ENCODE results near the gene NECAP2.
"Not testable (repeated sequence)": the region's sequence is repeated elsewhere in the genome, so short reads cannot be mapped to it uniquely, and the experiment has no call there.

Gene NECAP2

GRCh38 chr1:16430606-16431005 is 9.9 kb upstream of the NECAP2 start:
- peak; percentile 73 for DNase-seq (ENCODE audit: low read depth, low spot score)

GRCh38 chr1:16433030-16433429 is 7.5 kb upstream of the NECAP2 start:
- no peak for DNase-seq (ENCODE audit: low read depth, low spot score)

- DNase-seq (ENCODE audit: low read depth, low spot score) = no peak
These were observed 6.5 kb upstream of the NECAP2 start for GRCh38 chr1:16434007-16434406.

GRCh38 chr1:16434501-16434900 is 6.0 kb upstream of the NECAP2 start:
- DNase-seq (ENCODE audit: low read depth, low spot score) = no peak

GRCh38 chr1:16436946-16437474 is 3.5 kb upstream of the NECAP2 start, which contains the start of gene SPATA21:
SPATA21 (minus strand) TSS chr1:16437424; CDS start chr1:16431371, 6,053 bp downstream.
- DNase-seq (ENCODE audit: low read depth, low spot score) = no peak

GRCh38 chr1:16438516-16438915 is 2.0 kb upstream of the NECAP2 start:
- DNase-seq (ENCODE audit: low read depth, low spot score) = no peak

- no peak for DNase-seq (ENCODE audit: low read depth, low spot score)
These were observed 1.6 kb upstream of the NECAP2 start for GRCh38 chr1:16438924-16439323.

GRCh38 chr1:16440131-16440469 is 424 bp upstream of the NECAP2 start:
- DNase-seq (ENCODE audit: low read depth, low spot score) = peak; percentile 17

GRCh38 chr1:16441282-16441665 is 750 bp downstream of the NECAP2 start:
- no peak for DNase-seq (ENCODE audit: low read depth, low spot score)

- DNase-seq (ENCODE audit: low read depth, low spot score) = no peak
These were observed 1.7 kb downstream of the NECAP2 start for GRCh38 chr1:16442265-16442664.

GRCh38 chr1:16442941-16443340 is 2.4 kb downstream of the NECAP2 start:
- no peak for DNase-seq (ENCODE audit: low read depth, low spot score)

GRCh38 chr1:16443975-16444770 is 3.6 kb downstream of the NECAP2 start:
- no peak for DNase-seq (ENCODE audit: low read depth, low spot score)

- no peak for DNase-seq (ENCODE audit: low read depth, low spot score)
These were observed 4.5 kb downstream of the NECAP2 start for GRCh38 chr1:16445052-16445451.

- DNase-seq (ENCODE audit: low read depth, low spot score) = no peak
These were observed 5.6 kb downstream of the NECAP2 start for GRCh38 chr1:16446116-16446515.

GRCh38 chr1:16447641-16448040 is 7.1 kb downstream of the NECAP2 start:
- no peak for DNase-seq (ENCODE audit: low read depth, low spot score)

- no peak for DNase-seq (ENCODE audit: low read depth, low spot score)
These were observed 8.5 kb downstream of the NECAP2 start for GRCh38 chr1:16449065-16449464.

GRCh38 chr1:16449666-16450065 is 9.1 kb downstream of the NECAP2 start:
- no peak for DNase-seq (ENCODE audit: low read depth, low spot score)

GRCh38 chr1:16450863-16451481 is 10.4 kb downstream of the NECAP2 start:
- DNase-seq (ENCODE audit: low read depth, low spot score) = no peak

GRCh38 chr1:16451841-16452528 is 11.5 kb downstream of the NECAP2 start:
- DNase-seq (ENCODE audit: low read depth, low spot score) = no peak

- DNase-seq (ENCODE audit: low read depth, low spot score) = not testable (repeated sequence)
These were observed 14.4 kb downstream of the NECAP2 start for GRCh38 chr1:16454909-16455308.

GRCh38 chr1:16456151-16456550 is 15.6 kb downstream of the NECAP2 start:
- DNase-seq (ENCODE audit: low read depth, low spot score) = not testable (repeated sequence)

- DNase-seq (ENCODE audit: low read depth, low spot score) = no peak
These were observed 18.3 kb downstream of the NECAP2 start for GRCh38 chr1:16458831-16459230.
